Stimulated activated CD8-positive, alpha-beta memory T cell treated with anti-CD3 and anti-CD28 coated beads, Interleukin-7, amount 100 ng/mL, for 24 hours (primary cell): ENCODE results near the gene CCDC148.

Experiments used
- DNase-seq: peaks from one replicate; pipeline ENCODE4 v3.0.0-alpha.2; 2020; ENCODE audit warnings: low read depth

The CCDC148 gene

DNA sequence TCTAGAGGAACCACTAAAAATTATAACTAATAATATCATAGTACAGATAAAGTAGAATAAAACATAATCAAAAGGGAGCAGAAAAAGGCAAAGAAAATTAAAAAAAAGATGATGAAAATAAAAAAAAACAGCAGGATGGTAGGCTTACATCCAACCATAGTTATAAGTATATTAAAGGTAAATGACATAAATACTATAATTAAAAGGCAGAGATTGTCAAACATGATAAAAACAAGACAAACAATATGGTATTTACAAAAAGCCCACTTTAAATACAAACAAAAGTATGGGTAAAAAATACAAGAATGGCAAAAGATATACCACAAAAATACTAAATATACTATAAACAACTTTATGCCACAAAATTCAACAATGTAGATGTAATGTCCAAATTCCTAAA lies 24.4 kb downstream of the CCDC148 start:
- no peak for DNase-seq

DNA sequence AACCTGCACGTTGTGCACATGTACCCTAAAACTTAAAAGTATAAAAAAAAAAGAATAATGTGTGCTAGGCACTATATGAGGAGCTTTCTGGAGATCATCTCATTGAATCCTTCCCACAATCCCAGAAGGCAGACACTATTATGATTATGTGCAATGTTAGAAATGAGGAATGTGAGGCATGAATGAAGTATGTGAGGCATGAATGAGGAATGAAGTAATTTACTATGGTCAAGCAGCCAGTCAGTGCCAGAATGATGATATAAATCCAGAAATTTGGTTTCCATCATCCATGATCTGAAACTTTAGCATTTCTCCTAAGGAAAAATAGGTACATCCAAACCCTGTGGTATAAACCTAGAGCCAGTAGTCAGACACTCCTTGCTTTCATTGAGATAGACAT lies 42.0 kb downstream of the CCDC148 start:
- DNase-seq = no peak

DNA sequence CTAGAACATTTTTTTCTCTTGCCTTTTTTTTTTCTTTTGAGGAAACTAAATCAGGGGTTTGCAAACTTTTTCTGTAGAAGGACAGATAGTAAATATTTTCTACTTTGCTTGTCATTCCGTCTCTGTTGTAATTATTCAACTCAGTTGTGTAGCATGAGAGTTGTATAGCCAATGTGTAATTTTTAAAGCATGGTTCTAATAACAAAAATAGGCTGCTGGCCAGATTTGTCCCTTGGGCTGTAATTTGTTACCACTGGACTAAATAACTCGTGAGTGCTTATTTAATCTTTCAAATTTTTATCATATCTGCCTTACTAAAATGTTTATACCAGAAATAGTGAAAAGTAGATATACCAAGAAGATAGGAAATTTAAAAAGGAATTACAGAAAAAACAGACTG lies 43.0 kb downstream of the CCDC148 start:
- no peak for DNase-seq

DNA sequence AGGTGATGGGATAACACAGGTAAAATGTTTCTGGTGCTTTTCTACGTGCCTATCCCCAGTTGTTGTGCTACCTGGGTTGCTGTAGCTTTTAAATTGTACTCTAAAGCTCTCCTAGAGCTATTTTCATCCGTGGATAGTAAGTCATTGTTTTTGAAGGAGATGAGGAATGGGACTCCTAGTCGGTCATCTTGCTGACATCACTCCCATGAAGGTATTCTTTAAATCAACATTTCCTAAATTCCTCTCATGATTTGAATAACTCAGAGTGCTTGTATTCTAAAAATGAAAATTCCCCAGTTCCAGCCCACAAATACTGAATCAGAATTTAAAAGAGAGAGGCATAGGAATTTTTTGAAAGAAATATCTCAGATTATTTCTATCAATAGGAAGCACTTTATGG lies 44.3 kb downstream of the CCDC148 start:
- no peak for DNase-seq

DNA sequence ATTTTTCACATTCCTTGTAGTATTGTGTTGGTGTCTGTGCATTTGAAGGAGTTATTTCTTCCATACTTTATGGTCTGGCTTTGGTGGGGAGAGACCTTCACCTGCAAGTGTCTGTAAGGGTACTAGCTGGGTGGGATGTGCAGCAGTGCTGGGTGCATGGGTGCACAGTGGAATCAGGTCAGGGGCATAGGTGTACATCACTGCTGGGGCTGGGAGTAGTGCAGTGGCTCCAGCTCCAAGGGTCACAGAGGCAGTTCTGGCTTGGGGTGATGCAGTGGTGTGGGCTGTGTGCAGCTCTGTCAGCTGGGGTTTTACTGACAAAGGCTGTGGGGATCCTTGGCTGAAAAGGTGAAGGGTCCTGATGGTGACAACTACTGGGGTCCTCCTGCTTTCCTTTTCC lies 44.8 kb downstream of the CCDC148 start:
- DNase-seq = no peak

DNA sequence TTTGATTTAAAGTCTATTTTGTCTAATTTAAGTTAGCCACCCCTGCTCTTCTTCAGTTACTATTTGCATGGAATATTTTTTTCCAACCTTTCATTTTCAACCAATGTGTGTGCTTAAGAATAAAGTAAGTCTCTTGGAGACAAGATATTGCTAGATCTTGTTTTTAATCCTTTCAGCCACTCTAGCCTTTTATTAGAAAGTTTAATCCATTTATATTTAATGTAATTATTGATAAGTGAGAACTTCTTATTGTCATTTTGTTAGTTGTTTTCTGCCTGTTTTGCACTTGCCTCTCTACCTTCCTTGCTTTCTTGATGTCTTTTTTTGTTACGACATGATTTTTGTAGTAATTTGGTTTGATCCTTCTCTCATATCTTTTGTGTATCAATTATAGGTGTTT lies 46.4 kb downstream of the CCDC148 start:
- no peak for DNase-seq

DNA sequence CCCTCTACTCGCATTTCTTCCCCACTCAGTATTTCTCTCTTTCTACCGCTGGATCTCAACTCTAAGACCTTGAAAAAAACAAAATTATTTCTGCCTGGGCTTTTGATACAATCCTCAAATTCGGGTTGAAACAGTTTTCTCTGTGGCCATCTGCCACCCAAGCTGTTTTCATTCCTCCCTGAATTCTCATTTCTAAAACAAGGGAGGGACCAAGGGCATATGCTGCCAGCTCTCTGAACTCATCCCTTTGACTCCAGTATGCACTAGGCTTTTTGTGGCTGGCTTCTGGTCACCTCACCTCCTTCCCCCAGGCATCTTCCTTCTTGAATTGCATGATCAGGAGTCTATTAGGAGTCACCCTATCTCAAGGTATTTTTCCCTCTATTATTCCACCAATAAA lies 49.5 kb downstream of the CCDC148 start:
- DNase-seq = no peak

DNA sequence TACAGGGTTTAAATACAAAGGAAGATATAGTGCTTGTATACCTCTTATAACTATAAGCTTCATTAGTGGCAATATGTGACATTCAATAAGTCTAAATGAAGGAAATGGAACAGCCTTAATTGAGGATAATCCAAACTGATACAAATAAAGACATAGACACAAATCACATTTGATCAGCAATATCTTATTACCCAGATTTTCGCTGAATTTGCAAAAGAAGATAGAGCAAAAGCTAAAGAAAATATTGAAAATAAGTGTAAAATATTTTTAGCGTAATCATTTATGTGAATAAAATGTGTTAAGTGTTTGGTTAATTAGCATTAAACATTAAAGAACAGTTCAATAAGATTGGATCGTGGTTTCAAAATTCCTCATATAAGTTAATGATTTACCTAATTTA lies 51.2 kb downstream of the CCDC148 start:
- DNase-seq = no peak

DNA sequence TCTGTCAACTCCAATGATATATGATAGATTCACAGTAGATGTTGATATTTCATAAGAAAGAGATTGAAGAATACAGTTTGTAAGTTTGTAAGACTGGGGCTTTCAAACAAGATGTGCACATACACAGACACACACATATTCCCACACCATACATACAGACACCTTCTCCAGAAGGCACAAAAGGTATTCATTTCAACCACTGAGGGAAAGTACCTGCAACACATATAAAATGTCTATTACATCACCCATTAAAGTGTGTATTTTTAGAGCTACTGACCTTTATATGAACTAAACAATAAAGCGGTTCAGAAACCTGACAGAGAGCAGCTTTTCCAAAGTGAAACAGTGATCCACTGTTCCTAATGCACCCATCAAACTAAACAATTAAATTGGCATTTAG lies 53.3 kb downstream of the CCDC148 start:
- DNase-seq = no peak

DNA sequence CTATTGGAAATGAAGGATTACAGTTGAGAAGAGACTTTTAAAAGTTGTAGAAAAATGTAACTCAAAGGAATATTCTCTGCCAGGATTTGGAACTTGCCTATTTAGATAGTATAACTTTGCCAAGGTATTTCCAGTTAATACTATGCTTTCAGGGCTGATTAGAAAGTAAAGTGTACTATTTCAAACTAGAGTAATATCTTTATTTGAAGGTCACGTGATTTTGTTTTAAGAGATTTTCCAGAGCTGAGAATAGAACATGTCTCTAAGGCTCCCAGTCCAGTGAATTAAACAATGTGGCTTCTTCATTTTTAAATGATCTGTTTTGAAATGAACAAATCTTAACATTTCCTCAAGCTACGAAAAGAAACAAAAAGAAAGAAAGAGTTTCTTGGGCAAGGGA lies 53.9 kb downstream of the CCDC148 start:
- DNase-seq = no peak

DNA sequence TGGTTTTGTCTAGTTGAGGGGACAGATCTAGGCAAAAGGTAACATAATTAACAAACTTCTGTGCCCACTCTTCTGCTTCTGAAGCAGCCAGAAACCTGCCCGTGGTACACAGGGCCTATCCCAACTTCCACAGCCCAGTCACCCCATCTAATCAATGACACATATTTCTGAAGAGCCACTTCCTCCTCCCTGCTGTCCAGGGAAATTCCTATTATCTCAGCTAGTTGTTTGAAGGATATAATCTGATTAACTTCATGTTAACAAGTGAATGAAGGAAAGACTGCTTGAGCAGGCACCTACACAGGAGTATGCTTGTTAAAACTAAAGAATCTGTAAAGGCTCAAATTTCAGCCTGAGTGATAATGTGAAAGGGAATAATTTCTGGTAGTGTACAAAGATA lies 61.4 kb downstream of the CCDC148 start:
- no peak for DNase-seq

DNA sequence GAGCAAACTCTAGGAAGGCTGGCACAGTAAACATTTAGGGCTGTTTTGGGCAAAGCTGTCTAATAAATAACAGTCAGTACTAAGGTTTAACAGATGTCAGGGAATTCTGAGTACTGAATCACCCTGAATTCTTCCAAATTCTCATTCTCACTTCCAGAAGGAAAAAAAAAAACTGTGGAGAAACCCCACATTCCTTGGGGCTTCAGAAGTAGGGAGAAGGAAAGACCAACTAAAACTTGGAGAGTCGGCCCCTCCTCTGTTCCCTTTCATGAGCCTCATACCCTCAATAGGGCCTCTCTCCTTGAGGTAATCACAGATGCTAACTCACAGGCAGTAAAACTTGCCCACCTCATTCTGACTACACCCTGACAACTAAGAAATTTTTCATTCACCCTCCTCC lies 62.1 kb downstream of the CCDC148 start:
- DNase-seq = no peak

DNA sequence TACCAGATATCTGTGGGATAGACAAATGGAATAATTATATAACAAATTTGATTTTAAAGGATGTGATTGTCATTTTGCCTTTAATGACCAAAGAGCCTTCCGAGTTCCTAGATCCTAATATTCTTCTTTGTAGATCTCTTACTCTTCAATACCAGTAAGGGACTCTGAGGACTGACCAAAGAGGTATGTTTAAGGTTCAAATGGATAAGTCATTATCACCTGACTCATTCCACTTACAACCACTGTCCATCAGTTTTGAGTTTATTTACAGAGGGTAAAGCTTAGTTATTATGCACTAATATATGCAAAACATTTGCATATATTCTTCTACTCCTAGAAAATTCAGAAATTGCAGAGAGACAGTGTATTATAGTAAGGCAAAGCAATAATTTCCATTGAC lies 62.7 kb downstream of the CCDC148 start:
- no peak for DNase-seq

DNA sequence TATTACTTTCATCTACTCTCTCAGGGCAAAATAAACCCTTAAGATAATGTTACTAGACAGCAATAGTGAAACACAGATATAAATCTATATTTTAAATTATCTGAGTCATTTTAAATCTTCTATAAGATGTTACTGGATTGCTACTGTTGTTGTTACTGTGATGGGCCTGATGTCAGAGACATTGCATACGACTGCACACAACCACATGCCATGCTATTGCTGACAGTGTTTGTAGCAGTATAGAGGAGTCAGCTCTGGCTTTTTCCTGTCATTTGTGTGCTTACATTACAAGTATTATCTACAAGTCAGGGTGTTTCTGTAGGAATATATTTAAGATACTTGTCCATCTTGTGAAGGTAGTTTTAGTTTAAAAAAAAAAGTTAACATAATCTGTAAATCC lies 63.9 kb downstream of the CCDC148 start:
- DNase-seq = no peak

DNA sequence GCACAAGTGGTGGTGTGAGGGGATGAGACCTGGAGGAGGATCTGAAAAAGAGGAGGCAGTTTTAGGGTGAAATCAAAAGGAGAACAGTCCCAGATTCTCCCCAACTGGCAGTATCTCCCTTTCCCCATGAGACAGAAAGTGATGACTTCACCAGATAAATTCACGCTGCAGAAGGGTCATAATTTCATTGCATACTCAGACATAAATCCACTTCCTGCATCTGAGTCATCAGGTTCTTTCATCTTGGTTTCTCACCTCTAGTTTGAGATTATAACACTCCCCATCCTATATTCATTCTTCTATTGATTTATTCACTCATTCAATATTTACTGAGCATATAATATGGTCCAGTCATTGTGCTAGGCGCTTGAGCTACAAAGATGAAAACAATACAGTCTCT lies 64.7 kb downstream of the CCDC148 start:
- DNase-seq = no peak

DNA sequence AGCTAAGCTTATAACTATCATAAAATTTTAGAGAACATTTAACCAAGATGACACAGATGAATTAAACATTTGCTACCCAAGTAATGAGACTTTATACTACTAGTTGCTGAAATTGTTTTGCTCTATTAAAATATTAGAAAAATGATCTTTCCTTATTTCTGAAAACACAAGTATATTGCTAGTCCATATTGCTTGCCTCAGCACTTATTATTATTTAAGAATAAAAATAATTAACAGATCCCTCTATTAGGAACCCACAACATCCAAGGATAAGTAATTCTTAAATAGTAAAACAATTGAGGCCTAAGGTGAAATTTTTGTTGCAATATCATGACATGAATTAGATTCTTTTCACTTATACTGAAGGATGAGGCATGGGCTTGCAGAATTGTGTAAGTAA lies 65.2 kb downstream of the CCDC148 start:
- no peak for DNase-seq

DNA sequence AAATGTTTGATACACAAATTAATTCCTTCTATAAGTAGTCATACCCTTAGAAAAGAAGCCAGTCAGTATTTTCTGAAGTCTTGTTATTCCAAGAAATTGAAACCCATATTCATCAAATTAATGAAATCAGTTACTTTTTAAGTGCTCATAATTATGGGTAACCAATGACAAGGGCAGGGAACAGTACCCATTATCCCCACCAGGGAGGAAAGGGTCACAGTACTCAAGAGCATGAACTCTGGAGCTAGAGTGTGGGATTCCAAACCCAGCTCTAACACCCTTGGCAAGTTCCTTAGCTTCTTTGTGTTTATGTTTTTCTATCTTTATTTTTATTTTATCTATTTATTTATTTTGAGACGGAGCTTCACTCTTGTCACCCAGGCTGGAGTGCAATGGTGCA lies 68.4 kb downstream of the CCDC148 start:
- no peak for DNase-seq

DNA sequence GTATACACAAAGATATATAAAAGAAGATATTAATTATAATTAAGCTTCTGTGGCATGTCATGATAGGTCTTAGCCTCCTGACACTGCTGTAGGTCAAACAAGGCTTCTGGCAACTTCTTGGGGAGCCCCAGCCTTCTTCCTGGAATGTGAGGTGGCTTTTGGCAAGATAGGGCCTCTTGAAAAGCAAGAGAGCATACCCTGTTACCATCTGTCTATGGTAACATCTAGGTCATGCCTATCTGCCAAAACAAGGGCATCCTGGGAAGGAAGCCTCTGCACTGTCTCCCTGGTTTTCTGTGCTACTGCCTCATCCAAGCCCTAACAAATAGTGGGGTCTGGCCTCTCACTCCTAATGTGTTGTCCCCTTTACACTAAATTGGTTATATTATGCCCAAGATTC lies 70.9 kb downstream of the CCDC148 start:
- no peak for DNase-seq

DNA sequence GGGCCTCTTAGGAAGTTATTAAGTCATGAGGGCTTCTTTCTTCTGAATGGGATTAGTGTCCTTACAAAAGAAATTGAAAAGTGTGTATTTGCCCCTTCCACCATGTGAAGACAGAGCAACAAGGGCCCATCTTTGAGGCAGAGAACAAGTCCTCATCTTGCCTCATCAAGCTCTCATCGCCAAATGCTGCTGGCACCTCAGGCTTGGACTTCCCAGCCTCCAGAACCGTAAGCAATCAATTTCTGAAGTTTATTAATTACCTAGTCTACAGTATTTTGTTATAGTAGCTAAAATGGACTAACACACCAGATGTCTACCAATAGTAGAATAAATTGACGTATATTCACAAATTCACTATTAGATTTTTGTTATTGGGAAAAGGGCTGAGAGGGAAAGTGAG lies 74.6 kb downstream of the CCDC148 start:
- no peak for DNase-seq

DNA sequence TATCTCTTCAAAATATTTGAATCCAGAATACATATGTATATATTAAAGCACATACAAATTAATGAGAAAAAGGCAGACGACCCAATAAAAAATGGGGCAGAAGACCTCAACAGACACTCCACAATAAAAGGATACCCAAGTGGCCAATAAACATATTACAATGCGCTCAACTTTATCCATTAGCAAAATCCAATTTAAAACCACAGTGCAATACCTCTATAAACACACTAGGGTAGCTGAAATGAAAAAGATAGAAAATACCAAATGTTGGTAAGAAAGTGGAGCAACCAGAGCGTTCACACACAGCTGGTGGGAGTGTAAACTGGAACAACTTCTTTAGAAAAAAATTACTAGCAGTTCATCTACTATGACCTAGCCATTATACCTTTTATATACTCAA lies 75.3 kb downstream of the CCDC148 start:
- DNase-seq = no peak

DNA sequence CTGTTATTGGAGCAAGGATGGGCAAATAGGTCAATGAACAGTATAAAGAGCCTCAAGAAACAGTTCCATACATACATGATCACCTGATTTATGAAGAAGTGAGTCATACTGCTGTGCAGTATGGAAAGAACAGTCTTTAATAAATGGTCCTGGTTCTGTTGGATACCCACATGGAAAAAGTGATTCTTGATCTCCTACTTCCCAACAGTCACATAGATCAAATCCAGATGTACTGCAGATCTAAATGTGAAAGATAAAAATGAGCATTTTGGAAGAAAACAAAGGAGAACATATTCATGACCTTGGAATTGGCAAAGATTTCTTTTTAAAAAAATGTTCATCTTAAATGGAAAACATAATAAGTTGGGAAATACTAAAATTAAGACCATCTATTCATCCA lies 75.8 kb downstream of the CCDC148 start:
- no peak for DNase-seq

DNA sequence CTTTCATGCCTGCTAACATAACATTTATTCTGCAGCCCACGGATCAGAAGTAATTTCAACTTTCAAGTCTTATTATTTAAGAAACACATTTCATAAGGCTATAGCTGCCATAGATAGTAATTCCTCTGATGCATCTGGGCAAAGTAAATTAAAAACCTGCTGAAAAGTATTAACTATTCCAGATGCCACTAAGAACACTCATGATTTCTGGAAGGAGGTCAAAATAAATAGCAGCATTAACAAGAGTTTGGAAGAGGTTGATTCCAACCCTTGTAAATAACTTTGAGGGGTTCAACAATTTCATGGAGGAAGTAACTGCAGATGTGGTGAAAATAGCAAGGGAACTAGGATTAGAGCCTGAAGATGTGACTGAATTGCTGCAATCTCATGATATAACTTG lies 77.6 kb downstream of the CCDC148 start:
- DNase-seq = no peak

DNA sequence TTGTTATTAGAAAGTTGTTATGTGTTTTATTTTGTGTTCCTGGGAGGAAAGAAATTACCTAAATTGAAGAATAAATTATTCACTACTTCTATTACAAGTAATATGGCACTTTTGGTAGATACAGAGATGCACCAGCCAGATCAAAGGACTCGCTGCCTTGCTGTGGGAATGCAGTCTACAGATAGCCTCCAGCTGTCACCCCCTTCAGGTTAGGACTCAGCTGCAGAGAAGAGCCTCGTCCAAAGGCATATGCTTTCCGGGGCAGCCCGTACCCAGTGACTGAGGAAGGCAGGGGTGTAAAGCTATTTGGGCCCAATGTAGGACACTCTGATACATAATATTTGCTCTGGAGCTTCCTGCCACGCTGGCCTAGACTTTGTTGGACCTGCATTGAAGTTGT lies 90.2 kb downstream of the CCDC148 start:
- no peak for DNase-seq

DNA sequence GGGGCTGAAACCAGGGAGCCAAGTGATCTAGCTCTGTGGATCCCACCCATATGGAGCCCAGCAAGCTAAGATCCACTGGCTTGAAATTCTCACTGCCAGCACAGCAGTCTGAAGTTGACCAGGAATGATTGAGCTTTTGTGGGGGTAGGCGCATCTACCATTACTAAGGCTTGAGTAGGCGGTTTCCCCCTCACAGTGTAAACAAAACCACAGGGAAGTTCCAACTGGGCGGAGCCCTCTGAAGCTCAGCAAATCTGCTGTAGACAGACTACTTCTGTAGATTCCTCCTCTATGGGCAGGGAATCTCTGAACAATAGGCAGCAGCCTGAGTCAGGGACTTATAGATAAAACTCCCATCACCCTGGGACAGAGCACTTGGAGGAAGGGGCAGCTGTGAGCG lies 96.7 kb downstream of the CCDC148 start:
- DNase-seq = no peak

DNA sequence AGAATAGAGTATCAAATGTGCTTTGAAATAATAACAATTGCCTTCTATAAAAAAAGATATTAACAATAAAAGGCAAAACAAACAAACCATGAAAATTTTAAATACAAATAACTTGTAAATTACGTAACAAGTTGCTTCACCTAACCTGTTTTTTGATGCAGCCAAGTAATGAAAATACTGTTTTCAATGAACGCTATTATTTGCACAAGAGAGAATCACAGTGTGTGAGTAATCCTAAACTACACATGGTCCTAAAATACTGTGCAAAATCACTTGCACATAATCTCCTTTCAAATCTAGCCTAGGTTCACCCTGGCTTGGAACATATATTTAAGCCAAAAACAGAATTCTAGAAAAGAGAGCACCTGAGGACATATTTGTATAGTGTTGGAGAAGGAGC lies 98.9 kb downstream of the CCDC148 start:
- no peak for DNase-seq

DNA sequence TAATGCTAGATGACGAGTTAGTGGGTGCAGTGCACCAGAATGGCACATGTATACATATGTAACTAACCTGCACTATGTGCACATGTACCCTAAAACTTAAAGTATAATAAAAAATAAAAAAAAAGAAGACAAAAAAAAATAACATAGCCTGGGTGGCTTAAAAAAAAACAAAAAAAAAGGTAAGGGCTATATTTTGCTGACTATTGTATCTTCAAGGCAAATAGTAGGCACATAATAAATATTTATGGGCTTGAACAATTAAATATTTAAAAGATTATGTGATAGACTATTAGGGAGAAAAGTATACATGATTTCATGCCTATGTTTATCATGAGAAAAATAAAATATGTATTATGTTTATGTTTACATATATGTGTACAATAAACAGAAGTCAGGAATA lies 99.4 kb downstream of the CCDC148 start:
- no peak for DNase-seq
